Smooth muscle cell (in vitro differentiated cells): ENCODE results near the gene FKBP3. TPM values are rescaled to one million over a fixed set of nuclear protein-coding genes. Genes with fewer than 3 reads are reported as not detected.

Experiments used
- DNase-seq: peaks from one replicate; lab custom pipeline; 2025; ENCODE audit not compliant: unreplicated experiment; lab: John Stamatoyannopoulos, UW
- H2AFZ ChIP-seq: fragments of 200-600 bp; sonication (generic); 2 replicates; pipeline ENCODE4 v1.6.0; 2016; ENCODE audit warnings: antibody characterized with exemption, low read depth, mild to moderate bottlenecking
- H3F3A ChIP-seq: fragments of 200-600 bp; sonication (generic); 2 replicates; pipeline ENCODE4 v1.6.0; 2017; ENCODE audit warnings: antibody characterized with exemption, low read depth
- H3K27ac ChIP-seq: fragments of 200-600 bp; sonication (generic); 2 replicates; pipeline ENCODE4 v1.5.1; 2016; ENCODE audit warnings: low read depth, mild to moderate bottlenecking
- H3K27me3 ChIP-seq: fragments of 200-600 bp; sonication (generic); 2 replicates; pipeline ENCODE4 v1.6.1; 2016; ENCODE audit warnings: low read depth, mild to moderate bottlenecking
- H3K36me3 ChIP-seq: fragments of 200-600 bp; sonication (generic); 2 replicates; pipeline ENCODE4 v1.5.1; 2016; ENCODE audit warnings: low read depth
- H3K4me1 ChIP-seq: fragments of 200-600 bp; sonication (generic); 2 replicates; pipeline ENCODE4 v1.5.1; 2016; ENCODE audit warnings: low read depth
- H3K4me2 ChIP-seq: fragments of 200-600 bp; sonication (generic); 2 replicates; pipeline ENCODE4 v1.6.0; 2016; ENCODE audit warnings: mild to moderate bottlenecking
- H3K4me3 ChIP-seq: fragments of 200-600 bp; sonication (generic); 2 replicates; pipeline ENCODE4 v1.5.1; 2016; ENCODE audit warnings: mild to moderate bottlenecking
- H3K79me2 ChIP-seq: fragments of 200-600 bp; sonication (generic); 2 replicates; pipeline ENCODE4 v1.6.0; 2016; ENCODE audit warnings: low read depth, mild to moderate bottlenecking
- H3K9ac ChIP-seq: fragments of 200-600 bp; sonication (generic); 2 replicates; pipeline ENCODE4 v1.6.0; 2016; ENCODE audit warnings: low read depth
- H3K9me3 ChIP-seq: fragments of 200-600 bp; sonication (generic); replicated peaks from 2 replicates; pipeline ENCODE4 v1.5.1; 2016; ENCODE audit warnings: low read depth
- H4K20me1 ChIP-seq: fragments of 200-600 bp; sonication (generic); 2 replicates; pipeline ENCODE4 v1.6.0; 2016; ENCODE audit warnings: low read depth
- CTCF ChIP-seq: fragments of 200-600 bp; sonication (generic); IDR thresholded peaks from 2 replicates; pipeline ENCODE4 v1.5.1; 2017; ENCODE audit warnings: borderline replicate concordance, mild to moderate bottlenecking, antibody characterized with exemption; ENCODE audit not compliant: insufficient read depth, poor library complexity, severe bottlenecking
- whole genome bisulfite sequencing: methylation state at CpG from one replicate; pipeline ENCODE4 v1.1.7; 2016; ENCODE audit warnings: low lambda C conversion rate; 5-methylcytosine and 5-hydroxymethylcytosine counted together
- polyA plus RNA-seq: library from polyadenylated mRNA; unstranded; fragments of >200 nt; fragmentation: Nextera tagmentation; extraction: Ambion mirVana; gene quantifications from 2 replicates; pipeline ENCODE4 v1.2.1, GENCODE V29; 2016
- total RNA-seq: library from RNA; depleted of rRNA; stranded (reverse); fragments of >200 nt; gene quantifications from 2 replicates; pipeline ENCODE4 v1.2.3, GENCODE V29; 2014

FKBP3 gene
- total and polyA plus RNA-seq, 2 experiments from 2014 or later = 43.9 to 123 TPM

- Histone ChIP-seq H3K9me3 (no peaks in the 10 kb centered on the region), H3K4me3 (peak overlapping the region; percentile 78), H3F3A (peaks cover 5% of the 10 kb centered on the region), H3K79me2 (peaks cover 60% of the 10 kb centered on the region), H3K4me1 (peaks cover 13% of the 10 kb centered on the region), H3K36me3 (no peaks in the 10 kb centered on the region), H3K27ac (peak overlapping the region; percentile 64), H3K4me2 (peak overlapping the region; percentile 87), H3K9ac (peak overlapping the region; percentile 70), H4K20me1 (peaks cover 52% of the 10 kb centered on the region), H2AFZ (peak overlapping the region; percentile 74), H3K27me3 (no peaks in the 10 kb centered on the region)
- 2% methylated on average over 4 of the region's 4 CpGs for WGBS
- DNase-seq = no peak
- TF ChIP-seq CTCF = no peak
Measured at GRCh38 chr14:45084946-45085346, 49.3 kb downstream of the FKBP3 start.

GRCh38 chr14:45083976-45084722 is 50.1 kb downstream of the FKBP3 start, which contains the start of gene PRPF39:
Gene PRPF39, plus strand, starts transcription at chr14:45084116. Its CDS starts 11,124 bp downstream, at chr14:45095240.
- Histone ChIP-seq H3F3A (peaks cover 5% of the 10 kb centered on the region), H3K79me2 (peaks cover 52% of the 10 kb centered on the region), H2AFZ (peak within 1 kb of the TSS; percentile 100), H3K4me2 (peak within 1 kb of the TSS; percentile 87), H3K27me3 (no peaks in the 10 kb centered on the region), H3K27ac (peak within 1 kb of the TSS; percentile 64), H3K4me1 (peaks cover 13% of the 10 kb centered on the region), H3K9me3 (no peaks in the 10 kb centered on the region), H4K20me1 (peaks cover 44% of the 10 kb centered on the region), H3K36me3 (no peaks in the 10 kb centered on the region), H3K4me3 (peak within 1 kb of the TSS; percentile 78), H3K9ac (peak within 1 kb of the TSS; percentile 70)
- TF ChIP-seq CTCF = no peak
- WGBS = 1% methylated on average over 46 of the region's 49 CpGs
- peak; percentile 85 for DNase-seq

GRCh38 chr14:45083617-45083975 is 50.7 kb downstream of the FKBP3 start:
- TF ChIP-seq CTCF = no peak
- H3F3A ChIP-seq = peaks cover 5% of the 10 kb centered on the region
- no peak overlapping the region for H3K27ac ChIP-seq
- H3K27me3 ChIP-seq = no peaks in the 10 kb centered on the region
- no peaks in the 10 kb centered on the region for H3K36me3 ChIP-seq
- H4K20me1 ChIP-seq = peaks cover 39% of the 10 kb centered on the region
- peak overlapping the region; percentile 78 for H3K4me3 ChIP-seq
- H3K79me2 ChIP-seq = peaks cover 46% of the 10 kb centered on the region
- H3K9me3 ChIP-seq = no peaks in the 10 kb centered on the region
- WGBS = 9% methylated on average over 6 of the region's 10 CpGs
- peak overlapping the region; percentile 100 for H2AFZ ChIP-seq
- peak overlapping the region; percentile 87 for H3K4me2 ChIP-seq
- no peak for DNase-seq
- peaks cover 13% of the 10 kb centered on the region for H3K4me1 ChIP-seq
- H3K9ac ChIP-seq = peak overlapping the region; percentile 70
